Trophoblast cell (in vitro differentiated cells and primary cell): Measurements from ENCODE around the gene TRAPPC6A.

Experiments
- DNase-seq, 2 donors: peaks; one replicate each; pipeline ENCODE4 v3.0.0-alpha.2; 2016
- H2AFZ ChIP-seq: 2 replicates; pipeline ENCODE4 v1.6.1; 2013; ENCODE audit warnings: low read length, moderate library complexity, mild to moderate bottlenecking; ENCODE audit not compliant: insufficient read depth, poor library complexity
- H2AK5ac ChIP-seq: 2 replicates; pipeline ENCODE4 v1.6.1; 2013; ENCODE audit warnings: mild to moderate bottlenecking, low read length
- H2BK120ac ChIP-seq: 2 replicates; pipeline ENCODE4 v1.6.1; 2013; ENCODE audit warnings: low read length, mild to moderate bottlenecking, moderate library complexity; ENCODE audit not compliant: insufficient read depth, poor library complexity
- H2BK12ac ChIP-seq: 2 replicates; pipeline ENCODE4 v1.6.1; 2013; ENCODE audit warnings: mild to moderate bottlenecking, low read length, moderate library complexity
- H2BK5ac ChIP-seq: 2 replicates; pipeline ENCODE4 v1.6.1; 2013; ENCODE audit warnings: low read length, low read depth, moderate library complexity, mild to moderate bottlenecking; ENCODE audit not compliant: poor library complexity
- H3K14ac ChIP-seq: 2 replicates; pipeline ENCODE4 v1.6.1; 2013; ENCODE audit warnings: mild to moderate bottlenecking, low read length
- H3K18ac ChIP-seq: 2 replicates; pipeline ENCODE4 v1.6.1; 2013; ENCODE audit warnings: mild to moderate bottlenecking, low read length
- H3K23ac ChIP-seq: 2 replicates; pipeline ENCODE4 v1.6.1; 2013; ENCODE audit warnings: low read length
- H3K27ac ChIP-seq: 2 replicates; pipeline ENCODE4 v1.5.1; 2013; ENCODE audit warnings: low read depth, mild to moderate bottlenecking, inconsistent platforms, low read length, moderate library complexity
- H3K27me3 ChIP-seq: 2 replicates; pipeline ENCODE4 v1.6.1; 2013; ENCODE audit warnings: inconsistent platforms, mild to moderate bottlenecking, low read length, moderate library complexity; ENCODE audit not compliant: insufficient read depth
- H3K36me3 ChIP-seq, 2 experiments: 1 replicate in 1 of 2; 2 replicates in 1 of 2; pipeline ENCODE4 v1.6.1; 2013; ENCODE audit warnings: low read length in 2 of 2, mild to moderate bottlenecking in 2 of 2, moderate library complexity in 1 of 2; ENCODE audit not compliant: insufficient read depth in 2 of 2, control insufficient read depth in 1 of 2
- H3K4ac ChIP-seq: 2 replicates; pipeline ENCODE4 v1.6.1; 2013; ENCODE audit warnings: low read depth, mild to moderate bottlenecking, low read length, moderate library complexity
- H3K4me1 ChIP-seq, 2 experiments: 1 replicate in 1 of 2; 2 replicates in 1 of 2; pipeline ENCODE4 v1.6.1; 2013; ENCODE audit warnings: low read length in 2 of 2, mild to moderate bottlenecking in 2 of 2, moderate library complexity in 1 of 2; ENCODE audit not compliant: insufficient read depth in 2 of 2, control insufficient read depth in 1 of 2
- H3K4me2 ChIP-seq: 2 replicates; pipeline ENCODE4 v1.6.1; 2013; ENCODE audit warnings: inconsistent platforms, mild to moderate bottlenecking, low read length, moderate library complexity
- H3K4me3 ChIP-seq: 2 replicates; pipeline ENCODE4 v1.5.1; 2013; ENCODE audit warnings: mild to moderate bottlenecking, low read depth, low read length, inconsistent platforms
- H3K79me1 ChIP-seq: one replicate; pipeline ENCODE4 v1.6.1; 2013; ENCODE audit warnings: low read length
- H3K79me2 ChIP-seq: 2 replicates; pipeline ENCODE4 v1.6.1; 2013; ENCODE audit warnings: low read length, mild to moderate bottlenecking; ENCODE audit not compliant: control insufficient read depth, insufficient read depth, poor library complexity
- H3K9ac ChIP-seq: 2 replicates; pipeline ENCODE4 v1.6.1; 2013; ENCODE audit warnings: mild to moderate bottlenecking, low read length
- H3K9me3 ChIP-seq: 2 replicates; pipeline ENCODE4 v1.6.1; 2013; ENCODE audit warnings: low read depth, mild to moderate bottlenecking, control low read depth, inconsistent platforms, low read length; ENCODE audit not compliant: insufficient read depth
- H4K12ac ChIP-seq: 2 replicates; pipeline ENCODE4 v1.6.1; 2013; ENCODE audit warnings: low read depth, mild to moderate bottlenecking, low read length, moderate library complexity
- H4K8ac ChIP-seq: 2 replicates; pipeline ENCODE4 v1.6.1; 2013; ENCODE audit warnings: low read depth, mild to moderate bottlenecking, low read length, moderate library complexity
- H4K91ac ChIP-seq: one replicate; pipeline ENCODE4 v1.6.1; 2013; ENCODE audit warnings: low read depth, mild to moderate bottlenecking, low read length, moderate library complexity
- WGBS: extraction: QIAGEN DNeasy Blood & Tissue Kit; methylation state at CpG from one replicate; pipeline ENCODE4 v1.1.7; 2013; ENCODE audit warnings: missing lambda C conversion rate; ENCODE audit not compliant: insufficient read length, insufficient coverage; ENCODE audit errors: extremely low coverage; 5-methylcytosine and 5-hydroxymethylcytosine counted together

The TRAPPC6A gene

DNA sequence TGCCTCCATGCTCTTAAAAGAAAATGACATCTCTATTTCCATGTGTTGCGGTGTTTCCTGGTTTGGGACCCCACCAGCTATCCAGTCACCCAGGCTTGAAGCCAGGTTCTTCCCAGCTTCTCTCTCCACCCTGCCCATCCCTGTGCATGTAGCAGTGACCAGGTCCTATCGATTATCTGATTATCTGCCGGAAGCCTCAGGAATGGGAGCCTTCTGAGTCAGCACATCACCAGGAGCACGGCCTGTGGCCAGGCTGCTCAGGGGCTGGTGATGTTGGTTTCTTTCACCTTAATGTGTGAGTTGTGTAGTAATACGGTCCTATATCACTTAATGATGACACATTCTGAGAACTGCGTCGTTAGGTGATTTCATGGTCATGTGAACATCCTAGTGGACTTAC lies 51.4 kb downstream of the TRAPPC6A start:
- H2BK120ac ChIP-seq: no peak overlapping the region
- H3K9ac ChIP-seq: no peak overlapping the region
- H2AK5ac ChIP-seq: no peak overlapping the region
- no peak for DNase-seq
- no peak overlapping the region for H4K8ac ChIP-seq
- no peaks in the 10 kb centered on the region for H3K27me3 ChIP-seq
- H2BK5ac ChIP-seq: no peak overlapping the region
- H3K79me2 ChIP-seq: peaks cover 5% of the 10 kb centered on the region
- no peak overlapping the region for H2BK12ac ChIP-seq
- H2AFZ ChIP-seq: no peak overlapping the region
- no peak overlapping the region for H3K23ac ChIP-seq
- H3K27ac ChIP-seq: no peak overlapping the region
- no peaks in the 10 kb centered on the region for H3K36me3 ChIP-seq
- H4K12ac ChIP-seq: no peak overlapping the region
- WGBS: no CpG with 5 or more reads among the region's 7 CpGs
- no peak overlapping the region for H3K18ac ChIP-seq
- H3K9me3 ChIP-seq: no peaks in the 10 kb centered on the region
- peaks cover 21 to 24% of the 10 kb centered on the region in 2 experiments for H3K4me1 ChIP-seq
- no peak overlapping the region for H3K4me3 ChIP-seq
- H3K14ac ChIP-seq: no peak overlapping the region
- no peak overlapping the region for H3K4me2 ChIP-seq
- no peak overlapping the region for H3K4ac ChIP-seq
- no peaks in the 10 kb centered on the region for H3K79me1 ChIP-seq
- no peak overlapping the region for H4K91ac ChIP-seq

GRCh38 chr19:45125975-45126493 lies 52.0 kb downstream of the TRAPPC6A start:
- H3K23ac ChIP-seq: no peak overlapping the region
- no peak overlapping the region for H2BK5ac ChIP-seq
- H2AFZ ChIP-seq: no peak overlapping the region
- no peaks in the 10 kb centered on the region for H3K27me3 ChIP-seq
- H3K27ac ChIP-seq: no peak overlapping the region
- H3K9ac ChIP-seq: peak overlapping the region; percentile 1
- no peak overlapping the region for H3K14ac ChIP-seq
- no peak overlapping the region for H4K8ac ChIP-seq
- peak; percentile 57 to 82 for DNase-seq
- H2AK5ac ChIP-seq: no peak overlapping the region
- H3K4ac ChIP-seq: peak overlapping the region; percentile 9
- no peak overlapping the region for H3K18ac ChIP-seq
- no peak overlapping the region for H3K4me3 ChIP-seq
- H4K91ac ChIP-seq: no peak overlapping the region
- H3K9me3 ChIP-seq: no peaks in the 10 kb centered on the region
- H3K79me1 ChIP-seq: no peaks in the 10 kb centered on the region
- H3K4me1 ChIP-seq: peaks cover 26 to 30% of the 10 kb centered on the region in 2 experiments
- no peaks in the 10 kb centered on the region for H3K36me3 ChIP-seq
- H4K12ac ChIP-seq: no peak overlapping the region
- no peak overlapping the region for H3K4me2 ChIP-seq
- peaks cover 8% of the 10 kb centered on the region for H3K79me2 ChIP-seq
- WGBS: no CpG with 5 or more reads among the region's 12 CpGs
- H2BK12ac ChIP-seq: no peak overlapping the region
- no peak overlapping the region for H2BK120ac ChIP-seq

GRCh38 chr19:45125360-45125759 lies 52.7 kb downstream of the TRAPPC6A start:
- no peaks in the 10 kb centered on the region for H3K9me3 ChIP-seq
- H3K4me1 ChIP-seq: peaks cover 27 to 31% of the 10 kb centered on the region in 2 experiments
- H3K9ac ChIP-seq: no peak overlapping the region
- no peak overlapping the region for H4K12ac ChIP-seq
- H2BK120ac ChIP-seq: no peak overlapping the region
- H4K8ac ChIP-seq: no peak overlapping the region
- H2AK5ac ChIP-seq: no peak overlapping the region
- H3K23ac ChIP-seq: no peak overlapping the region
- H3K27ac ChIP-seq: no peak overlapping the region
- H2AFZ ChIP-seq: no peak overlapping the region
- H3K18ac ChIP-seq: no peak overlapping the region
- H3K27me3 ChIP-seq: no peaks in the 10 kb centered on the region
- no peak overlapping the region for H2BK5ac ChIP-seq
- H3K79me2 ChIP-seq: peaks cover 8% of the 10 kb centered on the region
- no peaks in the 10 kb centered on the region for H3K79me1 ChIP-seq
- no peak overlapping the region for H2BK12ac ChIP-seq
- H3K14ac ChIP-seq: no peak overlapping the region
- no peak overlapping the region for H3K4me2 ChIP-seq
- no peak for DNase-seq
- WGBS: no CpG with 5 or more reads among the region's 9 CpGs
- no peaks in the 10 kb centered on the region for H3K36me3 ChIP-seq
- H3K4me3 ChIP-seq: no peak overlapping the region
- H4K91ac ChIP-seq: no peak overlapping the region
- peak overlapping the region; percentile 17 for H3K4ac ChIP-seq

- Histone ChIP-seq H3K36me3 (no peaks in the 10 kb centered on the region), H3K9me3 (no peaks in the 10 kb centered on the region), H3K27me3 (no peaks in the 10 kb centered on the region), H3K14ac (no peak overlapping the region), H2AFZ (no peak overlapping the region), H2BK12ac (no peak overlapping the region), H3K27ac (no peak overlapping the region), H4K8ac (no peak overlapping the region), H3K79me1 (no peaks in the 10 kb centered on the region), H3K23ac (no peak overlapping the region), H3K4me2 (no peak overlapping the region), H4K91ac (no peak overlapping the region), H3K9ac (no peak overlapping the region), H2BK5ac (no peak overlapping the region), H3K4me1 (peaks cover 27 to 31% of the 10 kb centered on the region in 2 experiments), H2AK5ac (peak overlapping the region; percentile 20), H3K18ac (no peak overlapping the region), H4K12ac (no peak overlapping the region), H3K79me2 (peaks cover 8% of the 10 kb centered on the region), H3K4me3 (no peak overlapping the region), H2BK120ac (no peak overlapping the region), H3K4ac (peak overlapping the region; percentile 28)
- DNase-seq: no peak
- no CpG with 5 or more reads among the region's 6 CpGs for WGBS
Observed at GRCh38 chr19:45124021-45124420, 54.0 kb downstream of the TRAPPC6A start.
